Measurements from ENCODE around the gene CD226.
"Not testable (repeated sequence)": the region's sequence is repeated elsewhere in the genome, so short reads cannot be mapped to it uniquely, and the experiment has no call there.

Gene CD226

GRCh38 chr18:69956057-69956456, 8.4 kb upstream of the CD226 start:
- no peak for DNase-seq

- DNase-seq, result no peak
Measured at GRCh38 chr18:69954719-69955480, 7.2 kb upstream of the CD226 start.

GRCh38 chr18:69953191-69953590, 5.5 kb upstream of the CD226 start:
- no peak for DNase-seq

- no peak for DNase-seq
Measured at GRCh38 chr18:69951182-69951581, 3.5 kb upstream of the CD226 start.

- DNase-seq, result no peak
Measured at GRCh38 chr18:69949538-69949936, 1.9 kb upstream of the CD226 start.

GRCh38 chr18:69948919-69949537, 1.4 kb upstream of the CD226 start:
- DNase-seq, result peak in 2 of 4 experiments; percentile 5 to 25

DNA sequence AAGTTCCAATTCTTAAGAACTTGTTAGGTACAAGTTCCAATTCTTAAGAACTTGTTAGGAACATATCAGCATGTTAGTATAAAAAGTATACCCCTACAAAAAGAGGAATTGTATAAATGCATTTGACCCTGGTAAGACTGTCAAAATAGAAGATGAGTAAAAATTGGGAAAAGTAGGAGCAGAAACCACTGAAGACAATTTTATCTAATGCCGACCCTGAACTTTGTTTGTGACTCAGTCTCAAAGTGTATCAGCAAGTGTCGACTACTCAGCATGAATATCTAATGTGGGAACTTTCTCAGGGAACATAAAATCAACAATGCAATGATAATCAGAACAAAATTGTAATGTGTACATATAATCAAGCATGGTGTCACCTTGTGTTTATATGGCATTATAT, 583 bp upstream of the CD226 start:
- DNase-seq, result no peak

GRCh38 chr18:69946608-69947155, 991 bp downstream of the CD226 start:
- no peak for DNase-seq

GRCh38 chr18:69945220-69946114, 2.2 kb downstream of the CD226 start:
- no peak for DNase-seq

DNA sequence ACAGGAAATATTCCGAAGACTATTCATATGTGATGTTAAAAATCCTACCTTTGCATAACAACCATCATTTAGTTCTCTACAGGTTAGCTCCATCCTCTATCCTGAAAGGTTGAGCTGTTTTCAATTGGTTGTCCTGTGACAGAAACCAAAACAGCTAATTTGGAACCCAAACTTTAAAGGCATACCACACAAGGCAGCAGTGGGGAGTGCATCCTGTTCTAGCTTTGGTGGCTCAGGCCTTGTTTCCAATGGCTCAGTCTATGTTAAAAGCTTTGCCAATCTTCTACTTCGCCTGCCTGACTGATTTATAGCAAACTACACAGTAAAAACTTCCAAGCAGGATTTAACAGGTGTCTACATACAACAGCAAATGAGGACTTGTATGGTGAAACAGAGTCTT, 3.2 kb downstream of the CD226 start:
- DNase-seq, result no peak

DNA sequence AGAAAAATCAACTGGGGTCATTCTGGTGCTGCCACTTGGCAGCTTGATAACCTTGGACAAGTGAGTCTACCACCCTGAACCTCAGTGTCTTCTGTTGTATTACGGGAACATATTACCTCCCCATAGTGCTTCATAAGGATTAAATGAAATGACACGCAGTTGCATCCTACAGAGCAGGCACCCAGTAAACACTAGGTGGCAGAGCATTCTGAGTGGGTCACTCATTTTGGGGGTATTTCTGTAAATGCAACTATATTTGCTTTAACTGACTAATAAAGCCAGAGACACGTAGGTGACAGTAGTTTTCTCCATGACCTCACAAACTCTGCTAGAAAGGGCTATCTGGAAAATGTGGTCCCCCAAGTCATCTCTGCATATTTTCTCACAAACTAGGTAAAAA, 4.7 kb downstream of the CD226 start:
- DNase-seq, result no peak

- DNase-seq, result no peak
Measured at GRCh38 chr18:69941183-69941582, 6.5 kb downstream of the CD226 start.

- not testable (repeated sequence) for DNase-seq
Measured at GRCh38 chr18:69939812-69940211, 7.9 kb downstream of the CD226 start.

- no peak for DNase-seq
Measured at GRCh38 chr18:69936191-69936558, 11.5 kb downstream of the CD226 start.

- peak; percentile 11 to 32 (median 17) for DNase-seq
Measured at GRCh38 chr18:69935319-69936190, 12.1 kb downstream of the CD226 start.

DNA sequence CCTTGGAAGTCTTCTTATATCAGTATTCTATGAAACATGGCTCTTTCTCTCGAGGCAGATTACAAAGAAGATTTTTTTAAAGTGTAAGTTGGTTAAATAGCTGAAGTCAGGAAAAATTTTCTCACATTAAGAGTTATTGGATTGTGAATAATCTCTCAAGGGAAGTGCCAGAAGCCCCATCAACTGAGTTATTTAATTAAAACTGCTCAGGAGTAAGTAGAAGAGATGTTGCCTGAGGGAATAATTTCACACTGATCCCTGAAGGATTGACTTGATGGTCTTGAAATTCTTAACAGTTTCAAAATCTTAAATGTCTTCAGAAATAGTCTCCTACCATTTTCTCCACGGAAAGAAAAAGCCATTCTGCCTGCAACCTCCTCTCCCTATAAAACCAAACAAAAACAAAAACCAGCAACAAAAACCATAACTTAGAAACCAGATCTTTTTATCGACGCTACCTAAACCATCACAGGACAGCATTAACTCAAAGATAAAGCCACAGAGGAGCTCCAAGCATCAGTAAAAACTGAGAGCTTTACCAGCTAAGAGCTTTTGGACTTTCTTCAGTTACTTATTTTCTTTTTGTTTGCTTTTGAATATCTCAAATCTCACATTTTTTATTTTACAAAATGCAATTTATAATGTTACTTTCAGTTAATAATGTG, 12.9 kb downstream of the CD226 start:
- DNase-seq, result no peak

- DNase-seq, result no peak
Measured at GRCh38 chr18:69929041-69929774, 18.5 kb downstream of the CD226 start.

DNA sequence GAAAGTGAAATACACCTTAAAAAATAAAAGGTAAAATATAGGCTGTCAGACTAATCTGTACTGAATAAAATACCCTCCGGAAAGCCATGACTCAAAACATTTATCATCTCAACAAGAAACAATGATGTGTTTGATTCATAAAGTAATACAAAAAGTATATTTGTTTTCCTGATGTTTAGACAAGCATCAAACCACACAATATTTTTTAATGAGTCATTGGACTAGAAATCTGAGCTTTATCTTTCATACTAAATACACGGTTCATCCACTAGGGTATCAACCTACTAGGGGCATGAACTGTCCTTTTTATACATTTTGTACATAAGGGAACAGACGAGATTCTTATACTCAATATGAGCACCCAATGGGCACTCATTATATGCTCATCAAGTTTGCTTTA, 31.3 kb downstream of the CD226 start:
- no peak for DNase-seq

GRCh38 chr18:69908838-69909237, 38.8 kb downstream of the CD226 start:
- no peak for DNase-seq

DNA sequence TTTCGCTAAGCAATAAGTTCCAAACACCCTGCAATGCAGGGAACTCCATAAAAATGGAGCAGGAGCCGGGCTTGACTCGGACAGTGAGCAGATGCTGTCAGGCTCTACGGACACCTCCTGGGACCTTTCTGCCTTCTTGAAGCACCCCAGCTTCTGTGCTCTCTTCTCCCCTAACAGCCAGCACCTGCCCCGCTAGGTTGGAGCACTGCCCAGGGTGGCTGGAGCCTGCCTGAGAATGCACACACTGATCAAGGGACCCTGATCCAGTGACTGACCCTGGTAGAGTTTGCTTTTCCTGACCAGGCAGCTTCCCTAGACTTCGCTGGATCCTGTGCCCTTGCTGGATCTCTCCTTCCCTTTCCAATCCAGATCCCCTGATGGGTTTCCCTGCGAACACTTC, 40.9 kb downstream of the CD226 start:
- no peak for DNase-seq

GRCh38 chr18:69900941-69901340, 46.7 kb downstream of the CD226 start:
- DNase-seq, result no peak

Measured in activated CD4-positive, CD25-positive, alpha-beta regulatory T cell (primary cell).